HL-60 (cell line): ENCODE data around the gene DACH2.

Source experiments
- DNase-seq, 2 experiments: peaks; one replicate each; pipeline ENCODE4 v3.0.0-alpha.2; 2010 to 2020; ENCODE audit warnings: low read depth in 1 of 2, low spot score in 1 of 2
- H3K27ac ChIP-seq: fragments of 250-450 bp; sonication (Bioruptor Pico); replicated peaks from 2 replicates; pipeline ENCODE4 v1.5.1; 2020; ENCODE audit warnings: mild to moderate bottlenecking, moderate library complexity
- H3K27me3 ChIP-seq: fragments of 250-450 bp; sonication (Bioruptor Pico); 2 replicates; pipeline ENCODE4 v1.5.1; 2021; ENCODE audit warnings: mild to moderate bottlenecking, moderate library complexity; ENCODE audit not compliant: insufficient read depth, poor library complexity, severe bottlenecking
- H3K4me3 ChIP-seq: replicated peaks from 2 replicates; pipeline ENCODE4 v1.5.1; 2011; ENCODE audit warnings: mild to moderate bottlenecking, control low read depth, low read length; ENCODE audit not compliant: insufficient read depth
- GABPA ChIP-seq: IDR thresholded peaks from 2 replicates; pipeline ENCODE4 v1.6.1; 2012; ENCODE audit warnings: low read depth
- POLR2AphosphoS5 ChIP-seq: IDR thresholded peaks from 2 replicates; pipeline ENCODE4 v1.6.1; 2012; ENCODE audit warnings: low read depth
- SPI1 ChIP-seq: IDR thresholded peaks from 2 replicates; pipeline ENCODE4 v1.6.1; 2012; ENCODE audit warnings: low read depth, mild to moderate bottlenecking, borderline replicate concordance
- TF ChIP-seq, protein P1 (sequence below): IDR thresholded peaks from one replicate; pipeline ENCODE4 v1.5.1; 2011; ENCODE audit warnings: low read length, control low read depth, inconsistent platforms; ENCODE audit not compliant: insufficient read depth
- TF ChIP-seq, protein P2 (sequence below): IDR thresholded peaks from 2 replicates; pipeline ENCODE4 v1.6.1; 2012; ENCODE audit warnings: low read depth; ENCODE audit not compliant: insufficient replicate concordance

The DACH2 gene

DNA sequence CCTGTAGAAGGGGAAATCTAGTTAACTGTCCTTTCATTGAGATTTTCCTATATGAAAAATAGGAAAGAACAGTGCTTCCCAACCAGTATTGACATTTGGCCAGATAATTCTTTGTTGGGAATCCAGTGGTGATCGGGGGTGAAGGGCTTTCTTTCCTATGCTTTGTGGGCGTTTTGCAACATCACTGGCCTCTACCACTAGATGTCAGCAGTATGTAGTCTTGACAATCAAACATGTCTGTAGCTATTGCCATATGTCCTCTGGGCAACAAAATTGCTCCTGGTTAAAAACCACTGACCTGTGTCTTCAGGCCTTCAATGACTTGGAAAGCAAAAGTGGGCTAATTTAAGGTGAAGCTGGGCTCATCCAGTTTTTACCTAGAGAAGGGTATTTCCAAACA lies 658.5 kb downstream of the DACH2 start:
- H3K27me3 ChIP-seq = no peaks in the 10 kb centered on the region
- H3K4me3 ChIP-seq = no peak overlapping the region
- no peak for TF ChIP-seq GABPA
- TF ChIP-seq, protein P1, sequence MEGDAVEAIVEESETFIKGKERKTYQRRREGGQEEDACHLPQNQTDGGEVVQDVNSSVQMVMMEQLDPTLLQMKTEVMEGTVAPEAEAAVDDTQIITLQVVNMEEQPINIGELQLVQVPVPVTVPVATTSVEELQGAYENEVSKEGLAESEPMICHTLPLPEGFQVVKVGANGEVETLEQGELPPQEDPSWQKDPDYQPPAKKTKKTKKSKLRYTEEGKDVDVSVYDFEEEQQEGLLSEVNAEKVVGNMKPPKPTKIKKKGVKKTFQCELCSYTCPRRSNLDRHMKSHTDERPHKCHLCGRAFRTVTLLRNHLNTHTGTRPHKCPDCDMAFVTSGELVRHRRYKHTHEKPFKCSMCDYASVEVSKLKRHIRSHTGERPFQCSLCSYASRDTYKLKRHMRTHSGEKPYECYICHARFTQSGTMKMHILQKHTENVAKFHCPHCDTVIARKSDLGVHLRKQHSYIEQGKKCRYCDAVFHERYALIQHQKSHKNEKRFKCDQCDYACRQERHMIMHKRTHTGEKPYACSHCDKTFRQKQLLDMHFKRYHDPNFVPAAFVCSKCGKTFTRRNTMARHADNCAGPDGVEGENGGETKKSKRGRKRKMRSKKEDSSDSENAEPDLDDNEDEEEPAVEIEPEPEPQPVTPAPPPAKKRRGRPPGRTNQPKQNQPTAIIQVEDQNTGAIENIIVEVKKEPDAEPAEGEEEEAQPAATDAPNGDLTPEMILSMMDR = peak; percentile 1
- no peak for TF ChIP-seq POLR2AphosphoS5
- no peak for TF ChIP-seq SPI1
- H3K27ac ChIP-seq = no peak overlapping the region
- peak in 1 of 2 experiments; percentile 11 for DNase-seq

DNA sequence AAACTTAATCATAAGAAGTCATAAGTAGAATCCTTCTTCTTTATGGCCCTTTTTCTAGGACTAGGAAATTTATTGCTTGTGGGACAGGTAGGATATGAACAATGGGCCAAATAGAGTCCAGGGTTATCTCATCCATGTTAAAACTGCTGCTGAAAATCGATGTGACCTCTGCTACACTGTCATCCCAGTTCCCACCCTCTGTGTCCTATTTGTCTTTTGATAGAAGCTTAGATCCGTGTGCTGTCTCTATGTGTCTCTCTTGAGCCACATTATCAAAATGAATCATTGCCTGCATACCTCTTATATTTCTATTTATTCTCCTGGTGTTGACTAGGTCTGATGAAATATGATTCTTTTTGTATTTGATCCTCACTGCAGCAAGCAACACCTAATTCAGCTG lies 661.4 kb downstream of the DACH2 start:
- no peaks in the 10 kb centered on the region for H3K27me3 ChIP-seq
- H3K4me3 ChIP-seq = no peak overlapping the region
- H3K27ac ChIP-seq = no peak overlapping the region
- TF ChIP-seq, protein P2, sequence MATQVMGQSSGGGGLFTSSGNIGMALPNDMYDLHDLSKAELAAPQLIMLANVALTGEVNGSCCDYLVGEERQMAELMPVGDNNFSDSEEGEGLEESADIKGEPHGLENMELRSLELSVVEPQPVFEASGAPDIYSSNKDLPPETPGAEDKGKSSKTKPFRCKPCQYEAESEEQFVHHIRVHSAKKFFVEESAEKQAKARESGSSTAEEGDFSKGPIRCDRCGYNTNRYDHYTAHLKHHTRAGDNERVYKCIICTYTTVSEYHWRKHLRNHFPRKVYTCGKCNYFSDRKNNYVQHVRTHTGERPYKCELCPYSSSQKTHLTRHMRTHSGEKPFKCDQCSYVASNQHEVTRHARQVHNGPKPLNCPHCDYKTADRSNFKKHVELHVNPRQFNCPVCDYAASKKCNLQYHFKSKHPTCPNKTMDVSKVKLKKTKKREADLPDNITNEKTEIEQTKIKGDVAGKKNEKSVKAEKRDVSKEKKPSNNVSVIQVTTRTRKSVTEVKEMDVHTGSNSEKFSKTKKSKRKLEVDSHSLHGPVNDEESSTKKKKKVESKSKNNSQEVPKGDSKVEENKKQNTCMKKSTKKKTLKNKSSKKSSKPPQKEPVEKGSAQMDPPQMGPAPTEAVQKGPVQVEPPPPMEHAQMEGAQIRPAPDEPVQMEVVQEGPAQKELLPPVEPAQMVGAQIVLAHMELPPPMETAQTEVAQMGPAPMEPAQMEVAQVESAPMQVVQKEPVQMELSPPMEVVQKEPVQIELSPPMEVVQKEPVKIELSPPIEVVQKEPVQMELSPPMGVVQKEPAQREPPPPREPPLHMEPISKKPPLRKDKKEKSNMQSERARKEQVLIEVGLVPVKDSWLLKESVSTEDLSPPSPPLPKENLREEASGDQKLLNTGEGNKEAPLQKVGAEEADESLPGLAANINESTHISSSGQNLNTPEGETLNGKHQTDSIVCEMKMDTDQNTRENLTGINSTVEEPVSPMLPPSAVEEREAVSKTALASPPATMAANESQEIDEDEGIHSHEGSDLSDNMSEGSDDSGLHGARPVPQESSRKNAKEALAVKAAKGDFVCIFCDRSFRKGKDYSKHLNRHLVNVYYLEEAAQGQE = no peak
- TF ChIP-seq GABPA (no peak), SPI1 (no peak)
- DNase-seq = no peak

DNA sequence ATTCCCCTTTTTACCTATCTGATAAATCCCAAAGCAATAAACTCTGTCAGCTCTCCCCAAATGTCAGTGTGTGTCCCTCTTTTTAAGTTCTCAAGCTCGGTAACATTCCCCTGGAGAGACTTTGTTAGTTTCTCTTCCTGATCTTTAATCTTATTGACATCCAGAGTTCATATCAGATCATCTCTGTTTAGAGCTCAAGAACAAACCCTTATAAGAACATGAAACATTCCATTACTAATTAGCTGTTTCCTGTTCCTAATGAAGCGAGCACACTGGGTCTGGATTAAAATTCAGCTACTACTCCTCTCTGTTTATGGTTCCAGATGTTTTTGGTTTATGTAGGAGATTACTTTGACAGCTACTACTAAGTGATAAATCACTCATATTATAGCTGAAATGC lies 681.5 kb downstream of the DACH2 start:
- TF ChIP-seq SPI1 (no peak), POLR2AphosphoS5 (no peak), GABPA (no peak)
- TF ChIP-seq, protein P2 = no peak
- TF ChIP-seq, protein P1 = no peak
- no peak overlapping the region for H3K27ac ChIP-seq

DNA sequence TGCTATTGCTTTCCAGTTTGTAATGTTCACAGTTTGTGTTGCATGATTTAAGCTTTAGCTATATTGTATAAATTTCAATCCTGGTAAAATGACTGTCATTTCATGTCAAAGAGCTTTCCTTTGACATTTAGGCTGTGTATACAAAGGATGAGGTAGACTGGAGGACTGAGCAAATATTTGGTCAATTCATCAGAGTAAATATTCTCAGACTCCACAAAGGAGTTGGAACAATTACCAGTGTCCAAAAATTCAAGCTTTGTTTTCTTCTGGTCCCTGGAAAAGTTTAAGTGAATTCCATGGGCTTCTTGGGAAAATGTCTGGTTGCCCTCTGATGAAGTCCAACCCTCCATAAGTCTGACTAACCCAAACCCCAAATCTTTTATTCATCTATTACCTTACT lies 682.4 kb downstream of the DACH2 start:
- no peak overlapping the region for H3K4me3 ChIP-seq
- H3K27ac ChIP-seq = no peak overlapping the region
- TF ChIP-seq SPI1 = no peak
- no peak for TF ChIP-seq GABPA
- H3K27me3 ChIP-seq = no peaks in the 10 kb centered on the region
- no peak for DNase-seq

More for the DNA sequence above, 681.5 kb downstream of the DACH2 start:
- Histone ChIP-seq H3K4me3 (no peak overlapping the region), H3K27me3 (no peaks in the 10 kb centered on the region)
- DNase-seq = no peak

DNA sequence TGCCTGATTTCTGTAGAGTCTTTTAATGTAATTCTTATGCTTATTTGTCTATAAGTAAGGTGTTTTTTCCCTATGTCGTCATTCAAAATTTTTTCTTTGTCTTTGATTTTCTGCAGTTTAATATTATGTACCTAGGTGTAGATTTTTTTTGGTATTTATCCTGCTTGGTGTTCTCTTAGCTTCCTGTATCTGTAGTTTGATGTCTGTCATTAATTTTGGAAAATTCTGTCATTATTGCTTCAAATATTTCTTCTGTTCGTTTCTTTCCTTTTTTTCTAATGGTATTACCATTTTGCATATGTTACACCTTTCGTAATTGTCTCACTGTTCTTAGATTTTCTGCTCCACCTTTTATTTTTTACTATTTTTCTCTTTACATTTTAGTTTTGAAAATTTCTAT lies 696.9 kb downstream of the DACH2 start:
- Histone ChIP-seq H3K27me3 (no peaks in the 10 kb centered on the region), H3K27ac (no peak overlapping the region), H3K4me3 (no peak overlapping the region)
- TF ChIP-seq, protein P2 = no peak
- TF ChIP-seq POLR2AphosphoS5 (no peak), GABPA (no peak), SPI1 (no peak)
- TF ChIP-seq, protein P1 = no peak
- no peak for DNase-seq
